Measurements from ENCODE around the gene TICAM1. TPM values are rescaled to one million over a fixed set of nuclear protein-coding genes. Genes with fewer than 3 reads are reported as not detected.

The TICAM1 gene
- 8.2 to 11.5 TPM (median 10.2 TPM) in 5 replicates for total RNA-seq (2022; extraction: Qiagen RNA extraction)

DNA sequence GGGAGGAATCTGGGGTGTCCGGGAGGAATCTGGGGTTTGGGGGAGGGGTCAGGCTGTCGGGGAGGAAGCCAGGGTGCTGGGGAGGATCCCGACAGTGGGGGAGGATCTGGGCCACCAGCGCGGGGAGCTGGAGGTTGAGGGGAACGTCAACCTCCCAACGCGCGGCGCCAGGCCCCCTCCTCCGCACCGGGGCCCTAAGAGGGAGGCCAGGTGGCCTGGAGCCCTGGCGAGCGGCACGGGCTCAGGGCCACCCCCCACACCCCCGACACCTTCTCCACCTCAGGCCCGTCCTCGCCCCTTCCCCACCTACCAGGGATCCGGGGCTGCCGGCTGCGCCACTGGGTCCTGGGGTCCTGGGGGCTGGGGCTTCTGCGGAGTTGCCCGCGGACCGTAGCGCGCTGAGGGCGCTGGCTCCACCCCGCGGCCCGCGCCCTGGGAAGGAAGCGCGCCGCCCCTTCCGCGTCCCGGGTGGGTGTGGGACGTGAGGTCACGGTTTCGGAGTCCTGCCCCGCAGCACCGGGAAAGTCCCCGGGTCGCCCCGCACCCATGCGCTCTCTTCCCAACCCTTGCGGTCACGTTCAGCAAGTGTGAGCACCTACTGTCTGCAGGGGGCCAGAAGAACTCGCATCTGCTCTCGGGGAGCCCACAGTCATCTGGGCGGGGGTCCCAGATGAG is at the start of gene TICAM1:
TICAM1 (minus strand) TSS at position 409 of the 675 bp plus-strand sequence. CDS start 13,335 bp downstream, outside the sequence.

DNA sequence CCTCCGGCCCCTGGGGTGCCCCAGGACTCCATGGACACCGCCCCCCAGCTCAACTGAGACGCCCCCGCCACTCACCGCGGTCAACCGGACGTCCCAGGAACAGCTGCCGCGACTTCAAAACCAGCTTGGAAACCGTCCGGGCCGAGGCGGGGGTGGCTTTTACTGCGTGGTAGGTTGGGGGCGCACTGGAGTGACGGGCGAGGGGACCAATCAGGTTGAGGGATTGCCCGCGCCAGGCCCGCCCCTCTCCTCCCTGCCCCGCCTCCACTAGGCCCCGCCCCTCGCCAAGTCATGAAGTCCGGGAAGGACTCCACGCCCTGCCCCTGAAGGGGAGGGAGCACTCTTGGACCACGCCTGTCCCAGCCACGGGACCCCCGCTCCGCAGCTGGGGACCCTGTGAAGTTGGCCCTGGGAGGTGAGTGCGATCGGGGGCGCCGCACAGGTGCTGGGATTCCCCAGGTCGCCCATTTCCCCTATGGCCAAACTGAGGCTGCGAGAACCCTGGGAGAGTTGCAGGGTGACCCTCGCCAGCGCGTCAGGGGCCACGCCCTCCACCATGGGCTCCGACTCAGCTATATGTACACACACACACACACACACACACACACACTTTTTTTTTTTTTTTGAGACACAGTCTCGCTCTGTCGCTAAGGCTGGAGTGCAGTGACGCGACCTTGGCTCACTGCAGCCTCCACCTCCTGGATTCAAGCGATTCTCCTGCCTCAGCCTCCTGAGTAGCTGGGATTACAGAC is 36.2 kb upstream of the TICAM1 start, which contains the start of gene PLIN3:
PLIN3 (minus strand) TSS at position 134 of the 752 bp plus-strand sequence. CDS start 6,273 bp downstream, outside the sequence.

DNA sequence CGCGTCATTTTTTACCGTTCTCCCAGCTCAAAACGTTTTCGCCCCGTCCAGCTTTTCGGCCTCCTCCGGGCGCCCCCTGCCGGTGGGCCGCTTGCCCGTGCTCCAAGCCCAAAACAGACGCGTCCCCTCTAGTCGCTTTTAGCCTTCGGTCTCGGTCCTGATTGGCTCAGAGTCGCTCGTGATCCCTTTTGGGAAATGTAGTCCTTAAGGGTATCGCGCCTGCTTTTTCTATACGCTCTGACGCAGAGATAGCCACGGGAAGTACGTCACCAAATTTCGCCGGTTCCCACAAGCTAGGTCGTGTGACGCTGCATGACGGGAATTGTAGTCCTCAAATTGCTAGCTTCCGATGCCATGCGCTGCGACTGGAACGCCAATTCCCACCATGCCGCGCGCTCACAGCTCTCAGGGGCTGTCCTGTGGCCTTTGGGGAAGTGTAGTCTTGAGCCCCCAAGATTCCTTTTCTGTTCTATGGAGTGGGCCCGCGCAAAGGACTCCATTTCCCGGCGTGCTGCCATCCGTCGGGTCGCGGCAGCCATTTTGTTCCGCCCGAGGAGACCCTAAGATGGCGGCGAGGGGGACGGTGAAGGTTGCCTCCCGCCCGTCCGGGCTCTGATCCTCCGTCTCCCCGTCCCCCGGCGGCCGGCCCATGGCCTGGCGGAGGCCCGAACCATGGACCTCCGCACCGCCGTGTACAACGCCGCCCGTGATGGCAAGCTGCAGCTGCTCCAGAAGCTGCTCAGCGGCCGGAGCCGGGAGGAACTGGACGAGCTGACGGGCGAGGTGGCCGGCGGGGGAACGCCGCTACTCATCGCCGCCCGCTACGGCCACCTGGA is 40.1 kb downstream of the TICAM1 start, which contains the start of gene FEM1A:
FEM1A (plus strand) TSS at position 552 of the 836 bp plus-strand sequence; CDS start at position 673, 121 bp downstream.

Other genes starting within 250 kb of the TICAM1 start
- 2.7 to 4.3 TPM (median 3.5 TPM) in 5 replicates for gene TNFAIP8L1, start 192.2 kb downstream of the TICAM1 start, total RNA-seq (2022; extraction: Qiagen RNA extraction)
- 116 to 145 TPM (median 140 TPM) in 5 replicates for gene MYDGF, start 161.4 kb downstream of the TICAM1 start, total RNA-seq (2022; extraction: Qiagen RNA extraction)
- gene DPP9, start 107.9 kb downstream of the TICAM1 start, total RNA-seq (2022; extraction: Qiagen RNA extraction) = 55.3 to 61.0 TPM (median 56.0 TPM) in 5 replicates
- gene FEM1A, start 40.0 kb downstream of the TICAM1 start, total RNA-seq (2022; extraction: Qiagen RNA extraction) = 5.5 to 5.8 TPM (median 5.7 TPM) in 5 replicates
- gene PLIN3, start 36.0 kb upstream of the TICAM1 start, total RNA-seq (2022; extraction: Qiagen RNA extraction) = 165 to 190 TPM (median 174 TPM) in 5 replicates
- gene ARRDC5, start 71.2 kb upstream of the TICAM1 start, total RNA-seq (2022; extraction: Qiagen RNA extraction) = not detected in 5 replicates
- 44.4 to 48.8 TPM (median 44.5 TPM) in 5 replicates for gene UHRF1, start 77.8 kb upstream of the TICAM1 start, total RNA-seq (2022; extraction: Qiagen RNA extraction)
- 8.5 to 10.1 TPM (median 9.7 TPM) in 5 replicates for gene KDM4B, start 137.4 kb upstream of the TICAM1 start, total RNA-seq (2022; extraction: Qiagen RNA extraction)

Measured in A549 treated with AZD2906 at 1 μM for 4 hours (cell line).